Muscle of leg (tissue), 11 donors: ENCODE results near the gene OR7G2. TPM values are rescaled to one million over a fixed set of nuclear protein-coding genes. Genes with fewer than 3 reads are reported as not detected.
A peak's percentile ranks its signal among the peaks of the same experiment; 100 is the strongest.

Source experiments
- DNase-seq: peaks from one replicate; pipeline ENCODE4 v3.0.0; 2013
- H3K27ac ChIP-seq: one replicate; pipeline ENCODE4 v1.5.1; 2013; ENCODE audit warnings: mild to moderate bottlenecking, low read length, control low read depth
- H3K27me3 ChIP-seq: one replicate; pipeline ENCODE4 v1.6.1; 2013; ENCODE audit warnings: low read length; ENCODE audit not compliant: control insufficient read depth, insufficient read depth
- H3K36me3 ChIP-seq: one replicate; pipeline ENCODE4 v1.6.1; 2013; ENCODE audit warnings: low read length; ENCODE audit not compliant: control insufficient read depth, insufficient read depth
- H3K4me1 ChIP-seq: one replicate; pipeline ENCODE4 v1.6.1; 2013; ENCODE audit warnings: low read length; ENCODE audit not compliant: control insufficient read depth, insufficient read depth
- H3K4me3 ChIP-seq: one replicate; pipeline ENCODE4 v1.5.1; 2013; ENCODE audit warnings: low read length, control low read depth
- H3K9me3 ChIP-seq: replicated peaks from 2 replicates; pipeline ENCODE4 v1.6.1; 2013; ENCODE audit warnings: low read depth, low read length; ENCODE audit not compliant: control insufficient read depth
- WGBS: methylation state at CpG from one replicate; pipeline ENCODE4 v1.1.5; 2013; ENCODE audit warnings: missing lambda C conversion rate; ENCODE audit not compliant: insufficient coverage; 5-methylcytosine and 5-hydroxymethylcytosine counted together
- polyA plus RNA-seq, 8 donors: library from polyadenylated mRNA; unstranded; fragments of 120-200 nt; gene quantifications; one replicate each; pipeline versions ENCODE4 v1.2.1 to v1.2.3, GENCODE V29; 2013; ENCODE audit warnings: inconsistent platforms in 1 of 8, low replicate concordance in 1 of 8; ENCODE audit not compliant: insufficient read length in 8 of 8, insufficient read depth in 1 of 8
- total RNA-seq: library from RNA; stranded (reverse); fragments of 120-200 nt; gene quantifications from one replicate; pipeline ENCODE4 v1.2.4, GENCODE V29; 2013

Gene OR7G2
- total and polyA plus RNA-seq, 9 donors = 0.04 to 0.14 (median 0.07) TPM; not detected in 5

GRCh38 chr19:9139609-9140158, 32.4 kb upstream of the OR7G2 start:
- WGBS = 50% methylated on average over 2 of the region's 8 CpGs
- Histone ChIP-seq H3K36me3 (no peaks in the 10 kb centered on the region), H3K4me3 (peak overlapping the region; percentile 92), H3K27me3 (no peaks in the 10 kb centered on the region), H3K4me1 (peaks cover 3% of the 10 kb centered on the region), H3K27ac (no peak overlapping the region), H3K9me3 (peaks cover 16% of the 10 kb centered on the region)
- DNase-seq = no peak

- H3K27ac ChIP-seq = no peak overlapping the region
- no peak overlapping the region for H3K4me3 ChIP-seq
- no peak for DNase-seq
- WGBS = no CpG with 5 or more reads among the region's 5 CpGs
- no peaks in the 10 kb centered on the region for H3K27me3 ChIP-seq
- H3K36me3 ChIP-seq = no peaks in the 10 kb centered on the region
- no peaks in the 10 kb centered on the region for H3K9me3 ChIP-seq
- H3K4me1 ChIP-seq = no peaks in the 10 kb centered on the region
Observed at GRCh38 chr19:9132422-9132821, 25.1 kb upstream of the OR7G2 start.

GRCh38 chr19:9130965-9131364, 23.7 kb upstream of the OR7G2 start:
- no peak overlapping the region for H3K4me3 ChIP-seq
- H3K36me3 ChIP-seq = no peaks in the 10 kb centered on the region
- no peaks in the 10 kb centered on the region for H3K9me3 ChIP-seq
- no peaks in the 10 kb centered on the region for H3K4me1 ChIP-seq
- no peak overlapping the region for H3K27ac ChIP-seq
- DNase-seq = peak; percentile 7
- WGBS = no CpG with 5 or more reads among the region's 1 CpG
- no peaks in the 10 kb centered on the region for H3K27me3 ChIP-seq

- 60% methylated on average over 1 of the region's 3 CpGs for WGBS
- no peaks in the 10 kb centered on the region for H3K4me1 ChIP-seq
- H3K27me3 ChIP-seq = no peaks in the 10 kb centered on the region
Observed at GRCh38 chr19:9128171-9128570, 20.9 kb upstream of the OR7G2 start.

GRCh38 chr19:9126900-9127405, 19.7 kb upstream of the OR7G2 start, which contains the start of gene OR7G3:
TSS of gene OR7G3 (minus strand) at chr19:9126950. CDS start at chr19:9126950, 0 bp downstream.
- Histone ChIP-seq H3K27ac (no peak within 1 kb of the TSS), H3K4me3 (no peak within 1 kb of the TSS), H3K27me3 (no peaks in the 10 kb centered on the region), H3K4me1 (no peaks in the 10 kb centered on the region), H3K9me3 (no peaks in the 10 kb centered on the region), H3K36me3 (no peaks in the 10 kb centered on the region)
- no peak for DNase-seq
- WGBS = 83% methylated on average over 1 of the region's 1 CpG

More at GRCh38 chr19:9128171-9128570, 20.9 kb upstream of the OR7G2 start:
- no peaks in the 10 kb centered on the region for H3K9me3 ChIP-seq
- no peak overlapping the region for H3K27ac ChIP-seq
- H3K4me3 ChIP-seq = no peak overlapping the region
- DNase-seq = no peak
- H3K36me3 ChIP-seq = no peaks in the 10 kb centered on the region

GRCh38 chr19:9116547-9116946, 9.3 kb upstream of the OR7G2 start:
- H3K27ac ChIP-seq = no peak overlapping the region
- H3K4me1 ChIP-seq = no peaks in the 10 kb centered on the region
- no peaks in the 10 kb centered on the region for H3K36me3 ChIP-seq
- 73% methylated on average over 3 of the region's 5 CpGs for WGBS
- no peaks in the 10 kb centered on the region for H3K27me3 ChIP-seq
- H3K9me3 ChIP-seq = peaks cover 2% of the 10 kb centered on the region
- DNase-seq = no peak
- H3K4me3 ChIP-seq = no peak overlapping the region

GRCh38 chr19:9115307-9115813, 8.1 kb upstream of the OR7G2 start, which contains the start of gene OR7G1:
TSS of gene OR7G1 (minus strand) at chr19:9115763. CDS start at chr19:9115763, 0 bp downstream.
- Histone ChIP-seq H3K4me3 (no peak within 1 kb of the TSS), H3K36me3 (no peaks in the 10 kb centered on the region), H3K27me3 (no peaks in the 10 kb centered on the region), H3K4me1 (no peaks in the 10 kb centered on the region), H3K9me3 (no peaks in the 10 kb centered on the region), H3K27ac (no peak within 1 kb of the TSS)
- WGBS = 80% methylated on average over 1 of the region's 2 CpGs
- no peak for DNase-seq

- no peak for DNase-seq
- Histone ChIP-seq H3K27me3 (no peaks in the 10 kb centered on the region), H3K4me3 (no peak overlapping the region), H3K9me3 (no peaks in the 10 kb centered on the region), H3K36me3 (no peaks in the 10 kb centered on the region), H3K27ac (no peak overlapping the region), H3K4me1 (no peaks in the 10 kb centered on the region)
- WGBS = no CpG with 5 or more reads among the region's 2 CpGs
Observed at GRCh38 chr19:9109959-9110358, 2.7 kb upstream of the OR7G2 start.

- H3K4me1 ChIP-seq = no peaks in the 10 kb centered on the region
- DNase-seq = no peak
- H3K36me3 ChIP-seq = no peaks in the 10 kb centered on the region
- H3K27me3 ChIP-seq = no peaks in the 10 kb centered on the region
- H3K9me3 ChIP-seq = no peaks in the 10 kb centered on the region
- H3K4me3 ChIP-seq = no peak within 1 kb of the TSS
- WGBS = no CpG with 5 or more reads among the region's 2 CpGs
- H3K27ac ChIP-seq = no peak within 1 kb of the TSS
Observed at GRCh38 chr19:9086761-9087160, 20.5 kb downstream of the OR7G2 start, which contains the start of gene OR1M1. TSS of gene OR1M1 (plus strand) at chr19:9087061. CDS start at chr19:9093245, 6,184 bp downstream.

- no peaks in the 10 kb centered on the region for H3K9me3 ChIP-seq
- 80% methylated on average over 1 of the region's 4 CpGs for WGBS
- DNase-seq = no peak
- H3K36me3 ChIP-seq = no peaks in the 10 kb centered on the region
- H3K27ac ChIP-seq = no peak overlapping the region
- H3K27me3 ChIP-seq = no peaks in the 10 kb centered on the region
- H3K4me1 ChIP-seq = peaks cover 15% of the 10 kb centered on the region
- no peak overlapping the region for H3K4me3 ChIP-seq
Observed at GRCh38 chr19:9078651-9079050, 28.6 kb downstream of the OR7G2 start.
